NCI-H345 treated with DMSO at 0.1 percent for 48 hours (cell line): ENCODE data around the gene MPST.

ENCODE experiments used
- DNase-seq: peaks from one replicate; lab custom pipeline; 2025; ENCODE audit not compliant: unreplicated experiment; lab: John Stamatoyannopoulos, UW

Gene MPST

DNA sequence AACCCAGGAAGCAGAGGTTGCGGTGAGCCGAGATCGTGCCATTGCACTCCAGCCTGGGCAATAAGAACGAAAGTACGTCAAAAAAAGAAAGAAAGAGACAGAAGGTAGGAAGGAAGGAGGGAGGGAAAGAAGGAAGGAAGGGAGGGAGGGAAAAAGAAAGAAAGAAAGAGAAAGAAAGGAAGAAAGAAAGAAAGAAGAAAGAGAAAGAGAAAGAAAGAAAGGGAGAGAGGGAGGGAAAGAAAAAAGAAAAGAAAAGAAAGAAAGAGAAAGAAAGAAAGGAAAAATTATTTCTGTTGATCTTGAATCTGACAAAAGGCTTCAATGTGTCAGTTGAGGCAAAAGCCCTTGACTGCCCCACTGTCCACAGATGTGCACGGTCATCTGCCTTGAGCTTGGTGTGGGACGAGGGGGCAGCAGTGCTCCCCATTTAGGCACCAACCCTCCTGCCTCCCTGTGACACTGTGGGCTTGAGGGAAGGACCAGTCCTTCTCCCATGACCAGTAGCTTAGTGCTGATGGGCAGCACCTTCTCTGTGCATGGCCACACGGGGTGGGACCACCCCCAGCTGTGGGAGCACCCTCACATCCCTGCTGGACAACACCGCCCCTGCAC is 56.4 kb downstream of the MPST start:
- no peak for DNase-seq

DNA sequence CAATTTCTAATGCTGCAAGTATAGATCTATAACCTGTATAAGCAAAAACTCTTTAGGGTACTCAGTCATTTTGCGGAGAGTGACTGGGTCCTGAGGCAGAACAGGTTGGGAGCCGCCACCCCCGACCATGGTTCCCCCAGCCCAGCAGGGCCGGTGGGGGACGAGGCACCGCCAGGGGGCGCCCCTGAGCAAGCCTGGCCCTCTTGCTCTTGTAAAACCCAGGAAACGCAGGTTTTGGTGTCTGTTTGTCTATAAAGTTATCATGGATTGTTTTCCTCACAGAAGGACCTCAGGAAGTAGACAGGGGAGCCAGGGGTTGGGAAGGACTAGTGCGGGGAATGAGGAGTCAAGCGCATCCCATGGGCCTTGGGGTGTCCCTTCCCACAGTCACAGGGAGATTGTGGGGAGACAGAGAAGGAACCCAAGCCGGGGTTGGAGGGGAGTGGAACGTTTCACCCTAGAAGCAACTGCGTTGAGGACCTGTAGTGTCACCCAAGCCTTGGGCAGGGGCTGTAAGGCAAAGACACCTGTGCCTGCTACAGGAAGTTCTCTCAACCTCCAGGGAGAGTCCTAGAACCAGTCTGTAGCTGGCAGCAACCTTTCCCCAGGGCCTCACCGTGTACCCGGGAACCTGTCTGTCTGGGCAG is 58.4 kb downstream of the MPST start:
- DNase-seq = no peak

DNA sequence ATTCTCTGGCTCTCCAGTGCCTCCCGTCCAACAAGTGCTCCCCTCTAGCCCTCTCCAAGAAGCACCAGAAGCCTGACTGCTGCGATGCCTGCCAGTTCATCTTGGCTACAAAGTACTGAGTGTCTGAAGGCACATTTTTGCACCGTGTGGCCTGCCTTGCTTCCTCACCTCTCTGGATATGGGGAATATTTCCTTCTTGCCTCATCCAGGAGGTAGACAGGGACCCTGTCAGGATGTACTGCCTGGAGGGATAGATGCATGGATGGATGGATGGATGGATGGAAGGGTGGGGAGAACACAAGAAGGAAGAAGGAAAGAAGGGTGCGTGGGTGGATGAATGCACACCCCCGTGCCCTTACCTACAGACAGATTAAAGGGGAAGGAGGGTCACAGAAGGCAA is 59.6 kb downstream of the MPST start:
- DNase-seq = no peak
